ENCODE data around the gene CNTNAP2. TPM values are rescaled to one million over a fixed set of nuclear protein-coding genes. Genes with fewer than 3 reads are reported as not detected.

The CNTNAP2 gene
- total and polyA plus RNA-seq, 2 of the 8 experiments (the other 6 are each of a cell fraction or from before 2014, with no cell fraction given), result 27.9 to 71.0 TPM

GRCh38 chr7:148041156-148041555, 1924.6 kb downstream of the CNTNAP2 start:
- no peak for TF ChIP-seq ASH2L (IDR thresholded peaks at IDR 0.05; ENCODE audit: low read length)
- no peak for TF ChIP-seq YY1 (IDR thresholded peaks at IDR 0.05; ENCODE audit: low read depth, low read length)
- no peak for TF ChIP-seq E2F6 (IDR thresholded peaks at IDR 0.05)
- Histone ChIP-seq H2AK5ac (ENCODE audit: low read depth, low read length) (no peak overlapping the region), H2BK20ac (ENCODE audit: low read length) (no peak overlapping the region), H3K4me2 (ENCODE audit: insufficient read depth in 1 of 2, low read depth in 2 of 2, low read length in 2 of 2) (no peak overlapping the region), H2BK12ac (ENCODE audit: low read depth, low read length) (no peak overlapping the region), H3K56ac (replicated peaks; ENCODE audit: insufficient read length, low read depth, low read length) (no peak overlapping the region), H2BK120ac (replicated peaks; ENCODE audit: low read depth, low read length) (no peak overlapping the region), H3K4me3 (ENCODE audit: extremely low read depth in 1 of 4, insufficient read depth in 2 of 4, low read depth in 3 of 4, low read length in 4 of 4) (no peak overlapping the region), H3K27me3 (replicated peaks in 1 of 4; ENCODE audit: control insufficient read depth in 3 of 4, extremely low read depth in 1 of 4, insufficient read depth in 3 of 4, low read length in 3 of 4) (no peaks in the 10 kb centered on the region), H3K79me2 (ENCODE audit: control insufficient read depth in 1 of 2, insufficient read depth in 2 of 2, low read length in 2 of 2) (no peaks in the 10 kb centered on the region), H4K5ac (ENCODE audit: insufficient read length, low read depth, low read length) (no peak overlapping the region), H3K4me1 (replicated peaks in 1 of 4; ENCODE audit: control insufficient read depth in 3 of 4, insufficient read depth in 4 of 4, low read length in 3 of 4) (no peaks in the 10 kb centered on the region), H3K36me3 (ENCODE audit: control insufficient read depth in 2 of 4, insufficient read depth in 4 of 4, low read length in 3 of 4) (no peaks in the 10 kb centered on the region), H2BK15ac (ENCODE audit: low read length) (no peak overlapping the region), H3K79me1 (ENCODE audit: low read depth, low read length) (no peaks in the 10 kb centered on the region), H3K4ac (replicated peaks; ENCODE audit: insufficient read length, low read depth, low read length) (no peak overlapping the region), H2AFZ (ENCODE audit: low read length) (no peak overlapping the region), H4K20me1 (replicated peaks in 1 of 2; ENCODE audit: control insufficient read depth in 1 of 2, insufficient read depth in 2 of 2, low read length in 2 of 2) (no peaks in the 10 kb centered on the region), H3K23me2 (ENCODE audit: low read depth, low read length) (no peaks in the 10 kb centered on the region; the same call in 1 of the 2 replicates), H3K14ac (ENCODE audit: insufficient read length) (no peak overlapping the region), H3K9me3 (ENCODE audit: insufficient read depth in 2 of 2, low read depth in 1 of 2, low read length in 1 of 2) (no peaks in the 10 kb centered on the region), H3K18ac (ENCODE audit: extremely low read depth, low read length) (no peak overlapping the region), H3K9ac (replicated peaks in 1 of 4; ENCODE audit: extremely low read depth in 1 of 4, low read depth in 3 of 4, low read length in 3 of 4) (no peak overlapping the region), H3K27ac (ENCODE audit: low read depth, low read length) (no peak overlapping the region), H2BK5ac (ENCODE audit: low read depth, low read length) (no peak overlapping the region), H4K91ac (replicated peaks; ENCODE audit: insufficient read length, low read length) (no peak overlapping the region), H3K23ac (ENCODE audit: insufficient read length) (no peak overlapping the region), H4K8ac (ENCODE audit: extremely low read depth, insufficient read depth, low read length) (no peak overlapping the region)
- DNase-seq (ENCODE audit: low read depth in 1 of 2, low spot score in 2 of 2) (no peak), FAIRE-seq (no peak)
- ChIA-PET CTCF (ENCODE audit: partially characterized antibody) (interaction anchor here (1.5 kb wide), 1 partner anchor 25 kb away, joined by 3 read pairs; no protein-coding TSS in a partner anchor), POLR2A (ENCODE audit: partially characterized antibody) (no interaction called here)
- WGBS, 2 experiments (ENCODE audit: extremely low coverage in 1 of 2, insufficient coverage in 1 of 2, insufficient read length in 1 of 2, insufficient replicate concordance in 2 of 2, low coverage in 1 of 2, low lambda C conversion rate in 2 of 2, missing lambda C conversion rate in 1 of 2), result 91% methylated on average over 3 of the region's 3 CpGs; no CpG with 5 or more reads in 1 of the 2 experiments
